Upper lobe of left lung (tissue), 6 donors: ENCODE measurements around the gene FBXO28. TPM values are rescaled to one million over a fixed set of nuclear protein-coding genes. Genes with fewer than 3 reads are reported as not detected.

Experiments
- ATAC-seq, 2 donors: fragments of 200-7000 bp; cut with Tn5 transposase; one replicate each; pipeline ENCODE4 v1.9.1; 2022; ENCODE audit warnings: mild to moderate bottlenecking in 2 of 2, moderate library complexity in 2 of 2; ENCODE audit not compliant: low FRiP score in 2 of 2
- DNase-seq, 2 donors: peaks; one replicate each; pipeline ENCODE4 v3.0.0-alpha.2; 2019 to 2020
- H3K27ac ChIP-seq, 4 donors: fragments of 200-600 bp; sonication (generic); one replicate each; pipeline ENCODE4 v1.5.1; 2016 to 2019
- H3K27me3 ChIP-seq, 4 donors: fragments of 200-600 bp; sonication (generic); one replicate each; pipeline ENCODE4 v1.5.1; 2017 to 2019
- H3K36me3 ChIP-seq, 4 donors: fragments of 200-600 bp; sonication (generic); one replicate each; pipeline ENCODE4 v1.5.1; 2016 to 2019
- H3K4me1 ChIP-seq, 4 donors: fragments of 200-600 bp; sonication (generic); one replicate each; pipeline ENCODE4 v1.5.1; 2018 to 2019
- H3K4me3 ChIP-seq, 4 donors: fragments of 200-600 bp; sonication (generic); one replicate each; pipeline ENCODE4 v1.5.1; 2017 to 2019; ENCODE audit warnings: mild to moderate bottlenecking in 2 of 4, moderate library complexity in 1 of 4
- H3K9me3 ChIP-seq, 4 donors: fragments of 200-600 bp; sonication (generic); one replicate each; pipeline ENCODE4 v1.5.1; 2018 to 2019
- EP300 ChIP-seq, 4 donors: sonication (generic); formaldehyde crosslinking; IDR thresholded peaks; one replicate each; pipeline ENCODE4 v1.5.1; 2017; ENCODE audit warnings: antibody characterized with exemption in 4 of 4, control low read depth in 2 of 4
- POLR2A ChIP-seq, 4 donors: fragments of 450-650 bp; IDR thresholded peaks; one replicate each; pipeline ENCODE4 v1.5.1; 2016 to 2017; ENCODE audit warnings: antibody characterized with exemption in 4 of 4, mild to moderate bottlenecking in 2 of 4
- POLR2AphosphoS5 ChIP-seq, 2 donors: sonication (generic); formaldehyde crosslinking; IDR thresholded peaks; one replicate each; pipeline ENCODE4 v1.5.1; 2017; ENCODE audit warnings: antibody characterized with exemption in 2 of 2
- WGBS, 2 donors: methylation state at CpG; one replicate each; pipeline ENCODE4 v1.1.5; 2017 to 2018; 5-methylcytosine and 5-hydroxymethylcytosine counted together
- total RNA-seq, 6 donors: library from RNA; depleted of rRNA in 4 of 6; stranded (reverse); fragments of >200 nt in 4 of 6; gene quantifications; one replicate each; pipeline versions ENCODE4 v1.1.0 to v1.2.1, GENCODE V29; 2016 to 2021
- TF ChIP-seq, protein P1 (sequence below), 6 experiments: fragments of 450-650 bp in 4 of 6; fragments of 200-600 bp in 2 of 6; sonication (generic) in 2 of 6; IDR thresholded peaks; one replicate each; pipeline ENCODE4 v1.5.1; 2016 to 2019; ENCODE audit warnings: antibody characterized with exemption in 6 of 6
- donor health status: DM: no; HTN: no; CAD: no; lungs with moderate emphysema.
- donor health status: DM: no; HTN: yes; CAD: no; lungs with severe emphysema.

The FBXO28 gene
- total RNA-seq, 6 donors from 2014 or later, result 9.1 to 34.8 (median 27.2) TPM

DNA sequence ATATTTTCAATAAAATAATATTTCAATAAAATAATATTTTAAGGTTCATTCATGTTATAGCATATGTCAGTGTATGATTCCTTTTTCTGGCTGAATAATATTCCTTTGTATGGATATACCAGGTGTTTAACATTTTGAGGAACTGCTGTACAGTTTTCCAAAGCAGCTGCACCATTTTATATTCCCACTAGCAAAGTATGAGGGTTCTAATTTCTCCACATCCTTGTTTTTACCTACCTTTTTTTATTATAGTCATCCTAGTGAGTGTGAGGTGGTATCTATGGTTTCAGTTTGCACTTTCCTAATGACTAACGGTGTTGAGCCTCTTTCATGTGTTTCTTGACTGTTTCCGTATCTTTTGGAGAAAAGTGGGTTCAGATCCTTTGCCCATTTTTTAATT is 74.4 kb downstream of the FBXO28 start:
- no peak overlapping the region for H3K27ac ChIP-seq
- no peak overlapping the region for H3K4me3 ChIP-seq
- peaks cover 5 to 41% (median 13%) of the 10 kb centered on the region in 4 donors for H3K36me3 ChIP-seq
- TF ChIP-seq EP300 (IDR thresholded peaks at IDR 0.05) (no peak), POLR2A (IDR thresholded peaks at IDR 0.05) (no peak), POLR2AphosphoS5 (IDR thresholded peaks at IDR 0.05) (no peak)
- TF ChIP-seq, protein P1, sequence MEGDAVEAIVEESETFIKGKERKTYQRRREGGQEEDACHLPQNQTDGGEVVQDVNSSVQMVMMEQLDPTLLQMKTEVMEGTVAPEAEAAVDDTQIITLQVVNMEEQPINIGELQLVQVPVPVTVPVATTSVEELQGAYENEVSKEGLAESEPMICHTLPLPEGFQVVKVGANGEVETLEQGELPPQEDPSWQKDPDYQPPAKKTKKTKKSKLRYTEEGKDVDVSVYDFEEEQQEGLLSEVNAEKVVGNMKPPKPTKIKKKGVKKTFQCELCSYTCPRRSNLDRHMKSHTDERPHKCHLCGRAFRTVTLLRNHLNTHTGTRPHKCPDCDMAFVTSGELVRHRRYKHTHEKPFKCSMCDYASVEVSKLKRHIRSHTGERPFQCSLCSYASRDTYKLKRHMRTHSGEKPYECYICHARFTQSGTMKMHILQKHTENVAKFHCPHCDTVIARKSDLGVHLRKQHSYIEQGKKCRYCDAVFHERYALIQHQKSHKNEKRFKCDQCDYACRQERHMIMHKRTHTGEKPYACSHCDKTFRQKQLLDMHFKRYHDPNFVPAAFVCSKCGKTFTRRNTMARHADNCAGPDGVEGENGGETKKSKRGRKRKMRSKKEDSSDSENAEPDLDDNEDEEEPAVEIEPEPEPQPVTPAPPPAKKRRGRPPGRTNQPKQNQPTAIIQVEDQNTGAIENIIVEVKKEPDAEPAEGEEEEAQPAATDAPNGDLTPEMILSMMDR (IDR thresholded peaks at IDR 0.05), result no peak
- H3K4me1 ChIP-seq, result peaks cover 18 to 25% (median 20%) of the 10 kb centered on the region in 4 donors
- DNase-seq (no peak), ATAC-seq (no peak)
- 92 to 93% methylated on average over 2 of the region's 2 CpGs for WGBS, 2 donors
- no peaks in the 10 kb centered on the region for H3K9me3 ChIP-seq
- H3K27me3 ChIP-seq, result no peaks in the 10 kb centered on the region

DNA sequence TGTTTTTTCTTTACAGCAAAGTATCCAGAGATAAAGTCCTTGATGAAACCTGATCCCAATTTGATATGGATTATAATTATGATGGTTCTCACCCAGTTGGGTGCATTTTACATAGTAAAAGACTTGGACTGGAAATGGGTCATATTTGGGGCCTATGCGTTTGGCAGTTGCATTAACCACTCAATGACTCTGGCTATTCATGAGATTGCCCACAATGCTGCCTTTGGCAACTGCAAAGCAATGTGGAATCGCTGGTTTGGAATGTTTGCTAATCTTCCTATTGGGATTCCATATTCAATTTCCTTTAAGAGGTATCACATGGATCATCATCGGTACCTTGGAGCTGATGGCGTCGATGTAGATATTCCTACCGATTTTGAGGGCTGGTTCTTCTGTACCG is 75.7 kb downstream of the FBXO28 start:
- no peak for ATAC-seq
- H3K4me1 ChIP-seq, result peaks cover 11 to 15% (median 14%) of the 10 kb centered on the region in 4 donors
- no peaks in the 10 kb centered on the region for H3K9me3 ChIP-seq
- H3K27me3 ChIP-seq, result no peaks in the 10 kb centered on the region
- TF ChIP-seq EP300 (IDR thresholded peaks at IDR 0.05), result no peak
- TF ChIP-seq POLR2A (IDR thresholded peaks at IDR 0.05), result no peak
- TF ChIP-seq, protein P1 (IDR thresholded peaks at IDR 0.05), result no peak
- TF ChIP-seq POLR2AphosphoS5 (IDR thresholded peaks at IDR 0.05), result no peak
- peaks cover 5 to 45% (median 16%) of the 10 kb centered on the region in 4 donors for H3K36me3 ChIP-seq
- no peak for DNase-seq
- H3K4me3 ChIP-seq, result no peak overlapping the region
- H3K27ac ChIP-seq, result no peak overlapping the region
- 96 to 98% methylated on average over 7 of the region's 7 CpGs for WGBS, 2 donors

DNA sequence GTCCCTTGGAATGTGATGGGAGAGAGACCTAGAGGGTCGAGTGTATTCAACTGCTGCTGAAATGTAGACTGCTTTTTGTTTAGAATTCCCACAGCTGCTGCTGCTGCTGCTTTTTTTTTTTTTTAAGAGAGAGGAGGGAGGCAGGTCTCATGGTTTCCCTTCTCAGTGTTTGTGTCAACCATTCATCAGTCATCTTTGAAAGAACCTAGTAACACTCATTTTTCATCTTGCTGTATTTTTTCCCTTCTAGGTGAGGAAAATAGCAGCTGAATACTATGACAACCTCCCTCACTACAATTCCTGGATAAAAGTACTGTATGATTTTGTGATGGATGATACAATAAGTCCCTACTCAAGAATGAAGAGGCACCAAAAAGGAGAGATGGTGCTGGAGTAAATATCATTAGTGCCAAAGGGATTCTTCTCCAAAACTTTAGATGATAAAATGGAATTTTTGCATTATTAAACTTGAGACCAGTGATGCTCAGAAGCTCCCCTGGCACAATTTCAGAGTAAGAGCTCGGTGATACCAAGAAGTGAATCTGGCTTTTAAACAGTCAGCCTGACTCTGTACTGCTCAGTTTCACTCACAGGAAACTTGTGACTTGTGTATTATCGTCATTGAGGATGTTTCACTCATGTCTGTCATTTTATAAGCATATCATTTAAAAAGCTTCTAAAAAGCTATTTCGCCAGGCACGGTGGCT is 78.3 kb downstream of the FBXO28 start:
- peaks cover 0 to 5% (median 0%) of the 10 kb centered on the region in 4 donors for H3K4me1 ChIP-seq
- no peak for ATAC-seq
- H3K4me3 ChIP-seq, result no peak overlapping the region
- H3K9me3 ChIP-seq, result no peaks in the 10 kb centered on the region
- no peak for DNase-seq
- H3K36me3 ChIP-seq, result peaks cover 5 to 39% (median 16%) of the 10 kb centered on the region in 4 donors
- WGBS, 2 donors, result 76 to 85% methylated on average over 5 of the region's 5 CpGs
- H3K27ac ChIP-seq, result no peak overlapping the region
- TF ChIP-seq POLR2A (IDR thresholded peaks at IDR 0.05) (no peak), POLR2AphosphoS5 (IDR thresholded peaks at IDR 0.05) (no peak), EP300 (IDR thresholded peaks at IDR 0.05) (no peak)
- TF ChIP-seq, protein P1 (IDR thresholded peaks at IDR 0.05), result no peak
- no peaks in the 10 kb centered on the region for H3K27me3 ChIP-seq

DNA sequence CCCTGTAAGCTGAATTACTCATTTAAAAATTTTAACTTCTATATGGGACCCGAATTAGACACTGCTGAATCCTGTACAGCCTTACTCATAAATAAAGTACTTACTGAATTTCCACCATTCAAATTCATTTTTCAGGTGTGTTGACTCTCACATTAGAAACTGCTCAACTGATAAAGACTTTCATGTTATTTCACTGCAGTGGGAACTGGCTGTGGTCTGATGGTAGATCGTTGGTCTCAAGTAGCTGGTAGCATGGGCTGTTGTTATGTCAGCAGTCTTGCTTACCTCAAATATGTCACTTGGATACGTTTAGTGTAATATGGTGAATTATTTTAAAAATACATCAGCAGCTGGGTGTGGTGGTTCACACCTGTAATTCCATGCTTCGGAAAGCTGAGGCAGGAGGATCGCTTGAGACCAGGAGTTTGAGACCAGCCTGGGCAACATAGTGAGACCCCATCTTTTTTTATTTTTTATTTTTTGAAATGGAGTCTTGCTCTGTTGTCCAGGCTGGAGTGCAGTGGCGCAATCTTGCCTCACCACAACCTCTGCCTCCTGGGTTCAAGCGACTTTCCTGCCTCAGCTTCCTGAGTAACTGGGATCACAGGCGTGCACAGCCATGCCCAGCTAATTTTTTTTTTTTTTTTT is 79.5 kb downstream of the FBXO28 start:
- TF ChIP-seq EP300 (IDR thresholded peaks at IDR 0.05) (no peak), POLR2AphosphoS5 (IDR thresholded peaks at IDR 0.05) (no peak), POLR2A (IDR thresholded peaks at IDR 0.05) (no peak)
- TF ChIP-seq, protein P1 (IDR thresholded peaks at IDR 0.05), result no peak
- Histone ChIP-seq H3K4me3 (no peak overlapping the region), H3K36me3 (peaks cover 5 to 39% (median 16%) of the 10 kb centered on the region in 4 donors), H3K27ac (no peak overlapping the region), H3K27me3 (no peaks in the 10 kb centered on the region), H3K4me1 (peaks cover 0 to 5% (median 0%) of the 10 kb centered on the region in 4 donors), H3K9me3 (no peaks in the 10 kb centered on the region)
- no peak for DNase-seq
- 91 to 94% methylated on average over 8 of the region's 8 CpGs for WGBS, 2 donors
- no peak for ATAC-seq
